ENCODE data around the gene TOX4. TPM values are rescaled to one million over a fixed set of nuclear protein-coding genes. Genes with fewer than 3 reads are reported as not detected.

Gene TOX4
- total RNA-seq, 1 experiment from 2014 or later = 77.4 TPM

- intact Hi-C loops (cut with micrococcal nuclease; ENCODE audit: unreplicated experiment) = no loop called here
- Mint-ChIP-seq H3K36me3 (ENCODE audit: insufficient read depth, unreplicated experiment) (peaks cover 42% of the 10 kb centered on the region), H3K4me3 (ENCODE audit: low read depth, unreplicated experiment) (no peak overlapping the region), H3K27ac (ENCODE audit: unreplicated experiment) (no peak overlapping the region), H3K9me3 (ENCODE audit: low read depth, unreplicated experiment) (no peaks in the 10 kb centered on the region), H3K4me1 (ENCODE audit: low read depth, unreplicated experiment) (peaks cover 18% of the 10 kb centered on the region), H3K27me3 (ENCODE audit: unreplicated experiment) (no peaks in the 10 kb centered on the region)
- CTCF ChIA-PET = no interaction called here
- DNase-seq = no peak
- BruUV-seq (replicated peaks) = no TSS peak
- no peak for TF ChIP-seq CTCF (IDR thresholded peaks at IDR 0.05; ENCODE audit: unreplicated experiment)
Measured at GRCh38 chr14:21505012-21505553, 28.1 kb downstream of the TOX4 start.

- BruUV-seq (replicated peaks) = no TSS peak
- H3K36me3 Mint-ChIP-seq (ENCODE audit: insufficient read depth, unreplicated experiment) = peaks cover 46% of the 10 kb centered on the region
- no peak overlapping the region for H3K4me3 Mint-ChIP-seq (ENCODE audit: low read depth, unreplicated experiment)
- intact Hi-C loops (cut with micrococcal nuclease; ENCODE audit: unreplicated experiment) = no loop called here
- no peaks in the 10 kb centered on the region for H3K27me3 Mint-ChIP-seq (ENCODE audit: unreplicated experiment)
- CTCF ChIA-PET = no interaction called here
- peaks cover 21% of the 10 kb centered on the region for H3K4me1 Mint-ChIP-seq (ENCODE audit: low read depth, unreplicated experiment)
- TF ChIP-seq CTCF (IDR thresholded peaks at IDR 0.05; ENCODE audit: unreplicated experiment) = no peak
- H3K9me3 Mint-ChIP-seq (ENCODE audit: low read depth, unreplicated experiment) = no peaks in the 10 kb centered on the region
- no peak for DNase-seq
- no peak overlapping the region for H3K27ac Mint-ChIP-seq (ENCODE audit: unreplicated experiment)
Measured at GRCh38 chr14:21506557-21506956, 29.6 kb downstream of the TOX4 start.

- Mint-ChIP-seq H3K4me3 (ENCODE audit: low read depth, unreplicated experiment) (peak overlapping the region; percentile 99), H3K27me3 (ENCODE audit: unreplicated experiment) (no peaks in the 10 kb centered on the region), H3K27ac (ENCODE audit: unreplicated experiment) (peak overlapping the region; percentile 96), H3K9me3 (ENCODE audit: low read depth, unreplicated experiment) (no peaks in the 10 kb centered on the region), H3K36me3 (ENCODE audit: insufficient read depth, unreplicated experiment) (peaks cover 49% of the 10 kb centered on the region), H3K4me1 (ENCODE audit: low read depth, unreplicated experiment) (peaks cover 21% of the 10 kb centered on the region)
- no peak for DNase-seq
- CTCF ChIA-PET = interaction anchor here (0.7 kb wide), 1 partner anchor 40 kb away, joined by 5 read pairs; no protein-coding TSS in a partner anchor
- intact Hi-C loops (cut with micrococcal nuclease; ENCODE audit: unreplicated experiment) = loop anchor here (5.0 kb wide), 1 partner anchor 48 kb away; no protein-coding TSS in a partner anchor
- BruUV-seq (replicated peaks) = no TSS peak
- TF ChIP-seq CTCF (IDR thresholded peaks at IDR 0.05; ENCODE audit: unreplicated experiment) = no peak
Measured at GRCh38 chr14:21509432-21510143, 32.6 kb downstream of the TOX4 start.

- H3K9me3 Mint-ChIP-seq (ENCODE audit: low read depth, unreplicated experiment) = no peaks in the 10 kb centered on the region
- H3K4me3 Mint-ChIP-seq (ENCODE audit: low read depth, unreplicated experiment) = peak within 1 kb of the TSS; percentile 99
- peaks cover 40% of the 10 kb centered on the region for H3K36me3 Mint-ChIP-seq (ENCODE audit: insufficient read depth, unreplicated experiment)
- peak within 1 kb of the TSS; percentile 96 for H3K27ac Mint-ChIP-seq (ENCODE audit: unreplicated experiment)
- TF ChIP-seq CTCF (IDR thresholded peaks at IDR 0.05; ENCODE audit: unreplicated experiment) = no peak
- CTCF ChIA-PET = interaction anchor here (1.0 to 1.1 kb wide), 4 partner anchors 12 to 55 kb away, joined by 3 to 9 read pairs (median 7); partner anchors contain the start of genes CHD8, RAB2B and TOX4
- H3K4me1 Mint-ChIP-seq (ENCODE audit: low read depth, unreplicated experiment) = peaks cover 21% of the 10 kb centered on the region
- intact Hi-C loops (cut with micrococcal nuclease; ENCODE audit: unreplicated experiment) = loop anchor here (5.0 kb wide), 1 partner anchor 46 kb away; no protein-coding TSS in a partner anchor
- H3K27me3 Mint-ChIP-seq (ENCODE audit: unreplicated experiment) = no peaks in the 10 kb centered on the region
- TSS peak; percentile 65 for BruUV-seq (replicated peaks)
- peak; percentile 92 for DNase-seq
Measured at GRCh38 chr14:21510735-21511657, 34.0 kb downstream of the TOX4 start, which contains the start of gene METTL3. TSS of gene METTL3 (minus strand) at chr14:21511340. CDS start at chr14:21511223, 117 bp downstream.

Data from Calu3 (cell line).